Liver (tissue), 9 donors: ENCODE measurements around the gene RARB. TPM values are rescaled to one million over a fixed set of nuclear protein-coding genes. Genes with fewer than 3 reads are reported as not detected.

ENCODE experiments used
- DNase-seq: peaks from one replicate; pipeline ENCODE4 v3.0.0-alpha.2; 2017; ENCODE audit warnings: low spot score
- H3K27ac ChIP-seq, 2 donors: one replicate each; pipeline ENCODE4 v1.7.0; 2013; ENCODE audit warnings: inconsistent platforms in 2 of 2, low read length in 2 of 2, control low read depth in 1 of 2, low read depth in 1 of 2, mild to moderate bottlenecking in 1 of 2
- H3K27me3 ChIP-seq, 4 donors: one replicate each; pipeline versions ENCODE4 v1.6.1 to v1.7.0; 2013; ENCODE audit warnings: low read length in 3 of 4, inconsistent platforms in 1 of 4, mild to moderate bottlenecking in 1 of 4, moderate library complexity in 1 of 4; ENCODE audit not compliant: control insufficient read depth in 4 of 4, insufficient read depth in 4 of 4
- H3K36me3 ChIP-seq, 4 donors: one replicate each; pipeline versions ENCODE4 v1.6.1 to v1.7.0; 2013; ENCODE audit warnings: low read length in 3 of 4, mild to moderate bottlenecking in 3 of 4, low read depth in 1 of 4, moderate library complexity in 1 of 4; ENCODE audit not compliant: control insufficient read depth in 4 of 4, insufficient read depth in 3 of 4
- H3K4me1 ChIP-seq, 4 donors: one replicate each; pipeline versions ENCODE4 v1.6.1 to v1.7.0; 2013; ENCODE audit warnings: low read length in 3 of 4, mild to moderate bottlenecking in 3 of 4, moderate library complexity in 1 of 4; ENCODE audit not compliant: control insufficient read depth in 4 of 4, insufficient read depth in 4 of 4
- H3K4me3 ChIP-seq, 3 donors: one replicate each; pipeline versions ENCODE4 v1.6.1 to v1.7.0; 2013; ENCODE audit warnings: low read length in 3 of 3, control low read depth in 1 of 3, low read depth in 1 of 3, mild to moderate bottlenecking in 1 of 3
- H3K9ac ChIP-seq, 2 donors: one replicate each; pipeline ENCODE4 v1.7.0; 2013; ENCODE audit warnings: low read length in 2 of 2, mild to moderate bottlenecking in 2 of 2, moderate library complexity in 2 of 2, control low read depth in 1 of 2, low read depth in 1 of 2
- H3K9me3 ChIP-seq, 4 donors: one replicate each; pipeline versions ENCODE4 v1.6.1 to v1.7.0; 2013; ENCODE audit warnings: low read length in 3 of 4; ENCODE audit not compliant: control insufficient read depth in 4 of 4
- CTCF ChIP-seq: fragments of 150-350 bp; IDR thresholded peaks from 2 replicates; pipeline ENCODE4 v1.5.1; 2017; ENCODE audit warnings: improper control_type of control experiment, low read depth, low read length; ENCODE audit not compliant: missing input control
- EGR1 ChIP-seq, 2 donors: IDR thresholded peaks; 2 replicates each; pipeline ENCODE4 v1.6.1; 2016 to 2018; ENCODE audit warnings: antibody characterized with exemption in 2 of 2, low read depth in 2 of 2
- FOXA1 ChIP-seq: IDR thresholded peaks from 2 replicates; pipeline ENCODE4 v1.6.1; 2016; ENCODE audit warnings: antibody characterized with exemption
- FOXA2 ChIP-seq: IDR thresholded peaks from 2 replicates; pipeline ENCODE4 v1.6.1; 2016; ENCODE audit warnings: antibody characterized with exemption
- GABPA ChIP-seq, 2 donors: IDR thresholded peaks in 1 of 2; conservative IDR thresholded peaks in 1 of 2; 2 replicates each; pipeline ENCODE4 v1.6.1; 2016; ENCODE audit warnings: antibody characterized with exemption in 2 of 2, mild to moderate bottlenecking in 1 of 2, moderate library complexity in 1 of 2
- HNF4A ChIP-seq, 2 donors: conservative IDR thresholded peaks; 2 replicates each; pipeline ENCODE4 v1.6.1; 2016; ENCODE audit warnings: antibody characterized with exemption in 2 of 2, mild to moderate bottlenecking in 2 of 2
- HNF4G ChIP-seq: IDR thresholded peaks from 2 replicates; pipeline ENCODE4 v1.6.1; 2016; ENCODE audit warnings: antibody characterized with exemption
- JUND ChIP-seq, 2 donors: IDR thresholded peaks; 2 replicates each; pipeline ENCODE4 v1.6.1; 2016; ENCODE audit warnings: antibody characterized with exemption in 2 of 2
- NR2F2 ChIP-seq: IDR thresholded peaks from 2 replicates; pipeline ENCODE4 v1.6.1; 2016; ENCODE audit warnings: antibody characterized with exemption
- RAD21 ChIP-seq, 2 donors: IDR thresholded peaks; 2 replicates each; pipeline ENCODE4 v1.6.1; 2016; ENCODE audit warnings: antibody characterized with exemption in 2 of 2, mild to moderate bottlenecking in 2 of 2
- REST ChIP-seq: IDR thresholded peaks from 2 replicates; pipeline ENCODE4 v1.6.1; 2016; ENCODE audit warnings: antibody characterized with exemption, mild to moderate bottlenecking
- RXRA ChIP-seq, 2 donors: IDR thresholded peaks; 2 replicates each; pipeline ENCODE4 v1.6.1; 2017 to 2018; ENCODE audit warnings: antibody characterized with exemption in 2 of 2, mild to moderate bottlenecking in 1 of 2
- SP1 ChIP-seq: IDR thresholded peaks from 2 replicates; pipeline ENCODE4 v1.6.1; 2018; ENCODE audit warnings: antibody characterized with exemption, mild to moderate bottlenecking
- YY1 ChIP-seq: IDR thresholded peaks from 2 replicates; pipeline ENCODE4 v1.6.1; 2016; ENCODE audit warnings: antibody characterized with exemption, mild to moderate bottlenecking
- WGBS: extraction: QIAGEN DNeasy Blood & Tissue Kit; methylation state at CpG from one replicate; pipeline ENCODE4 v1.1.7; 2013; 5-methylcytosine and 5-hydroxymethylcytosine counted together
- polyA plus RNA-seq, 2 donors: library from polyadenylated mRNA; stranded (reverse) in 1 of 2; unstranded in 1 of 2; fragments of 200-250 nt in 1 of 2; fragments of >200 nt in 1 of 2; fragmentation: Nextera tagmentation in 1 of 2; extraction: Ambion mirVana in 1 of 2; gene quantifications; one replicate each; pipeline versions ENCODE4 v1.2.1 to v1.2.3, GENCODE V29; 2013 to 2015
- total RNA-seq, 2 donors: library from RNA; depleted of rRNA; stranded (reverse); fragments of >200 nt; gene quantifications; one replicate each; pipeline ENCODE4 v1.2.3, GENCODE V29; 2014
- donor health status: healthy.
- donor health status: healthy.
- donor health status: healthy.
- donor health status: healthy.
- donor health status: healthy.

Gene RARB
- total and polyA plus RNA-seq, 4 donors: 2.1 to 3.3 (median 2.3) TPM

GRCh38 chr3:25594007-25594502 is 166.0 kb downstream of the RARB start:
- H3K27ac ChIP-seq: no peak overlapping the region
- peaks cover 0 to 18% (median 4%) of the 10 kb centered on the region in 4 donors for H3K4me1 ChIP-seq
- H3K9me3 ChIP-seq: no peaks in the 10 kb centered on the region
- WGBS: 3% methylated on average over 1 of the region's 1 CpG
- DNase-seq: no peak
- no peaks in the 10 kb centered on the region for H3K27me3 ChIP-seq
- H3K4me3 ChIP-seq: no peak overlapping the region
- TF ChIP-seq CTCF: peak; percentile 91
- no peak for TF ChIP-seq HNF4A (conservative IDR thresholded peaks at IDR 0.05)
- TF ChIP-seq RXRA (IDR thresholded peaks at IDR 0.05): peak in 1 of 2 donors; percentile 10
- no peak for TF ChIP-seq FOXA2
- TF ChIP-seq RAD21 (IDR thresholded peaks at IDR 0.05): peak; percentile 87 to 88
- TF ChIP-seq NR2F2: peak; percentile 58
- no peak for TF ChIP-seq YY1
- H3K36me3 ChIP-seq: peaks cover 0 to 10% (median under 1%) of the 10 kb centered on the region in 4 donors
- no peak overlapping the region for H3K9ac ChIP-seq

GRCh38 chr3:25597535-25598101 is 169.6 kb downstream of the RARB start:
- H3K27me3 ChIP-seq: no peaks in the 10 kb centered on the region
- H3K9me3 ChIP-seq: no peaks in the 10 kb centered on the region
- WGBS: 88% methylated on average over 1 of the region's 1 CpG
- no peak for DNase-seq
- H3K4me1 ChIP-seq: peaks cover 0 to 15% (median 4%) of the 10 kb centered on the region in 4 donors
- H3K4me3 ChIP-seq: no peak overlapping the region
- H3K27ac ChIP-seq: no peak overlapping the region
- H3K9ac ChIP-seq: no peak overlapping the region
- no peak for TF ChIP-seq HNF4G
- TF ChIP-seq FOXA1: no peak
- TF ChIP-seq JUND (IDR thresholded peaks at IDR 0.05): no peak
- TF ChIP-seq GABPA (IDR thresholded peaks at IDR 0.05 in 1 of 2, conservative IDR thresholded peaks at IDR 0.05 in 1 of 2): no peak
- TF ChIP-seq REST: no peak
- no peak for TF ChIP-seq NR2F2
- TF ChIP-seq CTCF: no peak
- TF ChIP-seq SP1: no peak
- no peak for TF ChIP-seq YY1
- no peak for TF ChIP-seq EGR1 (IDR thresholded peaks at IDR 0.05; ENCODE audit: low read depth in 2 of 2)
- no peak for TF ChIP-seq HNF4A (conservative IDR thresholded peaks at IDR 0.05)
- peaks cover 0 to 22% (median 2%) of the 10 kb centered on the region in 4 donors for H3K36me3 ChIP-seq
